Nephron progenitor cell (in vitro differentiated cells): ENCODE measurements around the gene CACNA2D1.

Experiments
- DNase-seq: peaks from one replicate; pipeline ENCODE4 v3.0.0; 2021
- H3K27ac Mint-ChIP-seq: 2 replicates; pipeline ENCODE4 v1.8.0; 2021; ENCODE audit warnings: mild to moderate bottlenecking, moderate library complexity, mixed read lengths
- H3K27me3 Mint-ChIP-seq: 2 replicates; pipeline ENCODE4 v1.8.0; 2021; ENCODE audit warnings: mild to moderate bottlenecking, low read depth, mixed read lengths; ENCODE audit not compliant: poor library complexity
- H3K36me3 Mint-ChIP-seq: 2 replicates; pipeline ENCODE4 v1.8.0; 2021; ENCODE audit warnings: low read depth, mixed read lengths
- H3K4me1 Mint-ChIP-seq: 2 replicates; pipeline ENCODE4 v1.8.0; 2021; ENCODE audit warnings: mixed read lengths
- H3K4me3 Mint-ChIP-seq: 2 replicates; pipeline ENCODE4 v1.8.0; 2021; ENCODE audit warnings: mild to moderate bottlenecking, moderate library complexity, mixed read lengths
- H3K9me3 Mint-ChIP-seq: 2 replicates; pipeline ENCODE4 v1.8.0; 2021; ENCODE audit warnings: mild to moderate bottlenecking, moderate library complexity, mixed read lengths
- CTCF ChIP-seq: fragments of 200-600 bp; sonication (generic); IDR thresholded peaks from 2 replicates; pipeline ENCODE4 v1.5.0; 2021; ENCODE audit warnings: antibody characterized with exemption

CACNA2D1 gene

GRCh38 chr7:82294382-82294784, 149.2 kb downstream of the CACNA2D1 start:
- no peak for DNase-seq
- no peak for TF ChIP-seq CTCF
- no peaks in the 10 kb centered on the region for H3K27me3 Mint-ChIP-seq
- H3K36me3 Mint-ChIP-seq = peaks cover 18% of the 10 kb centered on the region
- no peak overlapping the region for H3K27ac Mint-ChIP-seq
- H3K4me3 Mint-ChIP-seq = no peak overlapping the region
- peaks cover 22% of the 10 kb centered on the region for H3K9me3 Mint-ChIP-seq
- H3K4me1 Mint-ChIP-seq = no peaks in the 10 kb centered on the region

GRCh38 chr7:82293467-82293866, 150.1 kb downstream of the CACNA2D1 start:
- Mint-ChIP-seq H3K4me1 (peaks cover 6% of the 10 kb centered on the region), H3K9me3 (peaks cover 22% of the 10 kb centered on the region), H3K36me3 (peaks cover 18% of the 10 kb centered on the region), H3K27ac (no peak overlapping the region), H3K4me3 (no peak overlapping the region), H3K27me3 (no peaks in the 10 kb centered on the region)
- no peak for TF ChIP-seq CTCF
- DNase-seq = no peak

GRCh38 chr7:82291931-82292330, 151.6 kb downstream of the CACNA2D1 start:
- peaks cover 6% of the 10 kb centered on the region for H3K4me1 Mint-ChIP-seq
- no peak overlapping the region for H3K27ac Mint-ChIP-seq
- H3K9me3 Mint-ChIP-seq = peaks cover 22% of the 10 kb centered on the region
- H3K4me3 Mint-ChIP-seq = no peak overlapping the region
- no peak for TF ChIP-seq CTCF
- H3K27me3 Mint-ChIP-seq = no peaks in the 10 kb centered on the region
- no peak for DNase-seq
- H3K36me3 Mint-ChIP-seq = peaks cover 18% of the 10 kb centered on the region

- Mint-ChIP-seq H3K4me3 (no peak overlapping the region), H3K27me3 (no peaks in the 10 kb centered on the region), H3K27ac (no peak overlapping the region), H3K9me3 (peaks cover 22% of the 10 kb centered on the region), H3K36me3 (peaks cover 22% of the 10 kb centered on the region), H3K4me1 (peaks cover 15% of the 10 kb centered on the region)
- no peak for TF ChIP-seq CTCF
- DNase-seq = no peak
These were observed 153.7 kb downstream of the CACNA2D1 start for GRCh38 chr7:82289889-82290288.

GRCh38 chr7:82289152-82289535, 154.4 kb downstream of the CACNA2D1 start:
- no peak for TF ChIP-seq CTCF
- Mint-ChIP-seq H3K27ac (no peak overlapping the region), H3K27me3 (no peaks in the 10 kb centered on the region), H3K4me1 (peaks cover 17% of the 10 kb centered on the region), H3K4me3 (no peak overlapping the region), H3K36me3 (peaks cover 24% of the 10 kb centered on the region), H3K9me3 (peaks cover 22% of the 10 kb centered on the region)
- DNase-seq = no peak

- H3K4me3 Mint-ChIP-seq = no peak overlapping the region
- TF ChIP-seq CTCF = no peak
- peaks cover 3% of the 10 kb centered on the region for H3K9me3 Mint-ChIP-seq
- no peaks in the 10 kb centered on the region for H3K27me3 Mint-ChIP-seq
- H3K27ac Mint-ChIP-seq = no peak overlapping the region
- peaks cover 17% of the 10 kb centered on the region for H3K4me1 Mint-ChIP-seq
- no peak for DNase-seq
- H3K36me3 Mint-ChIP-seq = peaks cover 8% of the 10 kb centered on the region
These were observed 156.8 kb downstream of the CACNA2D1 start for GRCh38 chr7:82286798-82287140.
